GM18505 (cell line): Measurements from ENCODE around the gene PHF10.

Experiments
- ATAC-seq: cut with Tn5 transposase; IDR thresholded peaks from one replicate; pipeline ENCODE4 v1.9.1; 2021; ENCODE audit not compliant: unreplicated experiment
- POLR2A ChIP-seq: IDR thresholded peaks from 4 replicates; pipeline ENCODE4 v1.6.1; 2011; ENCODE audit warnings: borderline replicate concordance; ENCODE audit not compliant: insufficient read depth, insufficient read length; ENCODE audit errors: extremely low read depth

The PHF10 gene

DNA sequence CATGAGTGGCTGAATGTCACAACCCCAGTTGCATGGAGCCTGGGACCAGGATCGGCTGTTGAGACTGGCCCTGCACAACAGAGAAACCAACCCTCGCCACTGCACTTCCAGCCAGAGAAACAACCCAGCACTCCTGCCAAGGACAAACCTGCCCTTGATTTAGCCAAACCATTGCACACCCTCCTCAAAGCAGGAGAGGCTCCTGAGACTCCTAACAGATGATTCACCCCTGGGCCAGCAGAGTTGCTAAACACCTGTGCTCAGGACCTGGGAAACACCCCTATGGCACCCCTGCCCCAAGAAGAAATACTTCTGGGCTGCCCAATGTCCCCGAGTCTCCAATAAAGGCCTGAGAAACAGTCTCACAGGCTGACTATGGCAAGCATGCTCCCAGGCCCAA lies 40.2 kb downstream of the PHF10 start:
- ATAC-seq: no peak

DNA sequence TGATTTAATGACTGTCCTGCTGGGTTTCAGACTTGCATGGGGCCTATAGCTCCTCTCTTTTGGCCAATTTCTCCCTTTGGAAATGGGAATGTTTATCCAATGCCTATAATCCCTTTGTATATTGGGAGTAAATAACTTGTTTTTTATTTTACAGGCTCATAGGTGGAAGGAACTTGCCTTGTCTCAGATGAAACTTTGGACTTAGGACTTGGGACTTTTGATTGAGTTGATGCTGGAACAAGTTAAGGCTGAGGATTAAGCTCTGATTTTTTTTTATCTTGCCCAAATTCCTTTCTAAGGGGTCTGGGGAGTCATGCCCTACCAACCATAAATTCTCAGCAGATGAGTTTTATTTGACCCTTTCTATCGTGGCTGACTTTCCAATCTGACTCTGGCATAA lies 46.0 kb downstream of the PHF10 start:
- ATAC-seq: no peak
- TF ChIP-seq POLR2A: no peak

More for the DNA sequence above, 40.2 kb downstream of the PHF10 start:
- no peak for TF ChIP-seq POLR2A

GRCh38 chr6:169677096-169677495 lies 47.2 kb downstream of the PHF10 start:
- no peak for TF ChIP-seq POLR2A
- no peak for ATAC-seq

GRCh38 chr6:169675011-169675410 lies 49.3 kb downstream of the PHF10 start:
- TF ChIP-seq POLR2A: no peak
- ATAC-seq: no peak

- TF ChIP-seq POLR2A: no peak
- no peak for ATAC-seq
Measured at GRCh38 chr6:169671563-169671962, 52.7 kb downstream of the PHF10 start.

GRCh38 chr6:169669889-169670288 lies 54.4 kb downstream of the PHF10 start:
- TF ChIP-seq POLR2A: no peak
- no peak for ATAC-seq

DNA sequence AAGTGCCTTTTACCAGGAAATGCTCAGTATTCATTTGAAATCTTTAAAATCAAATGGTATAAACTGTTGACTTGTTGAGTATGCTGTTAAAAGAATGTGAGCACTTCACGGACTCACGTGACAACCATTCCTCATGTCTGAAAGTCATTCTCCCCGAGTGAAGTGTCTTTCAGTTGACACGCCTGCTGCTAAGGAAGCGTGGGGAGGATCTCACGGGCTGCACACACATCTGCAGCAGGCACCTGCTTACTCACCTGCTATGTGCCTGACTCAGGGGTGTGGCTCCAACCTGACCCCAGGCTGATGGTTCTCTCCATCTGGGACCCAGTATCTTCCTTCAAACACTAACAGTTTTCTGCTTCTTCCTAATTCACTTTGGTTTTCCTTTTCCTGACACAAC lies 55.2 kb downstream of the PHF10 start:
- ATAC-seq: no peak
- no peak for TF ChIP-seq POLR2A

GRCh38 chr6:169668203-169668847 lies 56.0 kb downstream of the PHF10 start:
- no peak for ATAC-seq

DNA sequence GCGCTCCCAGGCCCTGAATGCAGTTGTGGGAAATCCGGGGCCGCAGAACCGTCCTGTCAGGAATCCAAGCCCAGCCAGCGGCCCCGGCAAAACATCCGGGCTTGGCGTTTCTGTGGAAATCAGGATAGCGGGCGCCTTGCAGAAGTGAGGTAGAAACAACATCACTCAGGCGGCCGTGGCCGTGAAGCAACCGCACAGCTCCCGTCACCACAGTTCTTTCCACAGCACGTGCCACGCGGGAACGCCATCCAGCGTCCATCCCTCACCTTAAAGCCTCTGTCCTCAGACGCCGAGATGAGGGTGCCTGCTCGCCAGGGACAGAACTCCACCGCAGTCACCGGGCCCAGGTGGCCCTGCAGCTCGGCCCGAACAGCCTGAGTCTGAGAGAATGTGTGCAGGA lies 56.6 kb downstream of the PHF10 start:
- no peak for TF ChIP-seq POLR2A
- ATAC-seq: no peak

More at GRCh38 chr6:169668203-169668847, 56.0 kb downstream of the PHF10 start:
- TF ChIP-seq POLR2A: no peak

- ATAC-seq: no peak
- no peak for TF ChIP-seq POLR2A
Measured at GRCh38 chr6:169666441-169666840, 57.9 kb downstream of the PHF10 start.

DNA sequence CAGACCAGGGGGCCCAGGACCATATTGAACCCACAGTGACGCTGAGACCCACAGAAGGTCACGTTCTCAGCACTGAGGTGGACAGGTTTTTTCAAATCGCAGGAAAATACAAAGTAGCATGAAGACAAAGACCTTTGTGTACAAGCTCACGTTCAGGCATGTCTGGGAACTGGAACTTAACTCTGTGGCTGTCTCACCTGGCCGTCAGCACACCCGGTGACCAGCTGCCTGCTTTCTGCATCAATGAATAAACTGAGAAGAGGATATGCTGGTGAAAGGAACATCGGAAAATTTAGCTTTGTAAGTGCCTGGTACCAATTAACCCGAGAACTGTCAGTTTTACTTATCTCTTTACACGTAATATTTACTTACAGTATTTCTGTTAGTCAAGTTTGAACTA lies 59.0 kb downstream of the PHF10 start:
- ATAC-seq: no peak
- no peak for TF ChIP-seq POLR2A

- no peak for TF ChIP-seq POLR2A
- no peak for ATAC-seq
Measured at GRCh38 chr6:169664227-169664626, 60.1 kb downstream of the PHF10 start.

- ATAC-seq: no peak
- no peak for TF ChIP-seq POLR2A
Measured at GRCh38 chr6:169663468-169663867, 60.8 kb downstream of the PHF10 start.

DNA sequence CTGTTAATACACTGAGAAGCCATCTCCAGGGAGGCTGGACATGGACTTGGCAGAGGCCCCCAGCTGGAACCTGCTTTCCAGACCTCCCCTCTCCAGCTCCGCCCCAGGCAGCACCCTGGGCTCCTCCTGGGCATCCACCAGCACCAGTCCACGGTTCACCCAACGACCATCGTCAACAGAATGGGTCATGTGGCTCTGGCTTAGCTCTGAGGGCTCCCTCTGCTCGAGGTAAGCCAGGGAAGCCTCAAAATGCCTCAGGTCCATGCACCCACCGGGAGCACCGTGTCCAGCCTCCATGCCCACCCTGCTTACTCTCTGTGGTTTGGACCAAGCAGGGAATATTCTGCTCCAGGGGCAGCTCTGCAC lies 62.9 kb downstream of the PHF10 start:
- no peak for TF ChIP-seq POLR2A
- no peak for ATAC-seq

DNA sequence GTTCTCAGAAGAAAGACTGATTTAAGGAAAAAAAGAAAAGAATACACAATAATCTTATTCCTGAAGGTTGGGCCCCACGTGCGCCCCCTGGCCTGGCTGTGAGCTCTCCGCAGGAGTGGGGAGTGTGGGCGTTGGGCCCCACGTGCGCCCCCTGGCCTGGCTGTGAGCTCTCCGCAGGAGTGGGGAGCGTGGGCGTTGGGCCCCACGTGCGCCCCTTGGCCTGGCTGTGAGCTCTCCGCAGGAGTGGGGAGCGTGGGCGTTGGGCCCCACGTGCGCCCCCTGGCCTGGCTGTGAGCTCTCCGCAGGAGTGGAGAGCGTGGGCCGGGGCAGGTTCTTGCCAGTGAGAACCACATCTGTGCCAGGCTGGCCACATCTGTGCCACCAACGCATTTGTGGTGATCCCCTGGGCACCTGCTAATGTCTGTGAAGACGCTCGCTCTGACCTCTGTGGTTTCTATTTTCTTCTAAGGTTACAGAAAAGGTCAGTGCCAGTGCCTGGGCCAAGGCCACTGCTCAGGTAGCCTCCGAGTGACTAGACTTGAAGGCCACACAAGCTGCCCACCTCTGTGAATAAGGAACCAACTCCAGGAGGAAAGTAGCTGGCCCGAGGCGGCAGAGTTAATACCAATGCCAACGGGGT lies 63.4 kb downstream of the PHF10 start:
- no peak for ATAC-seq
- no peak for TF ChIP-seq POLR2A

DNA sequence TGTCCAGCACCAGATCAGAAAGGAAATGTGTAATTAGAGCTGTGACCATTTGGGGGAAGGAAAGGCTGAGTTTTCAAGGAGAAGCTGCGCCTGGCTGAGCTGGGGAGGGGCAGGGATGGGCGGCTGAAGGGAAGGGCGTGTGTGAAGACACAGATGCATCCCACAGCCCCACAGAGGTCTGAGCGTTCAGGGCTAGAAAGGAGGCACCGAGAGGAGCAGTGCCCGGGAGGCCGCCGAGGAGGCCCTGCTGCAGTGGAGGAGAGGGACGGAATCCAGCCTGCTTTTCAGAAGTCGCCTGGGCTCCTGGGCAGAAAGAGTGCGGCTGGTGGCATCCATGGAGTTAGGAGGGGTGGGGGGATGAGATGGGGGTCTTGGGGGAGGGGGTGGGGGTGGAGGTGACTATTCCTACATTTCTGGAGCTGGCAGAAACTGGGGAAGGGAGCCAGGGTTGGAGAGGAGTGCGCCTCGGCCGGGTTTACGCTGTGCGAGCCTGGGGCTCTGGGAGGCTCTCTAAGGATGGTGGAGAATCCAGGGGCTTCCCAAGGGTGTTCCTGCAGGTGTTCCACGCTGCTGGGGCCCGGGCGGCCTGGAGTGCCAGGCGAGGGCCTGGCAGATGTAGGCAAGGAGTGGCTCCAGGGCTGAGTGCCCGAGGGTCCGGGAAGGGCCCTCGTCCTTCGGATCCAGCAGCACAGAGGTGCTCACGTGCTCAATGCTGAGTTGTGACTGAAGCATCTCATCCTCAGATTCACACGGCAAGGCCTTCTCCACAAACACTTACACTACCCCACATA lies 64.3 kb downstream of the PHF10 start:
- TF ChIP-seq POLR2A: no peak
- no peak for ATAC-seq
